HG02610 (cell line): ENCODE results near the gene TRIM36.
A peak's percentile ranks its signal among the peaks of the same experiment; 100 is the strongest.

ENCODE experiments used
- ATAC-seq: cut with Tn5 transposase; IDR thresholded peaks from one replicate; pipeline ENCODE4 v1.9.1; 2021; ENCODE audit warnings: mild to moderate bottlenecking, moderate library complexity; ENCODE audit not compliant: unreplicated experiment

Gene TRIM36

GRCh38 chr5:115169487-115170133 is at the start of gene TRIM36:
Gene TRIM36 (minus strand): TSS chr5:115169908. CDS start chr5:115169634, 274 bp downstream.
- peak; percentile 99 for ATAC-seq

DNA sequence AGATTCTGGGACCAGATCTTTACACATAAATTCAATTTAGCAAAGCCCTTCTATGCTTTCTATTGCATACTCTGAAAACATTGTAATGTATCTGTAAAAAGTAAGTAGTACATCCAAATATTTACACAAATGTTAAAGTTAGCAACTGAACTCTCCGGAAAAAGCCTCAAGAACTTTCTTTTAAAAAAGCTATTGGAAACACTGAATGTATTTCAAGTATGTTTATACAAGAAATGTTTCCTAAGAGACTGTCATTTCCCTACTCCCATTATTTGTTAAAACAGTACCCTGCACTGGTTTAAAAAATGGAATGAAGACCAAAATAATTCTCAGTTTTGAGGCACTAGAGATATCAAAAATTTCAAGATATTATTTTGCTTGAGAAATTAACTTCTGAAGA is 44.8 kb upstream of the TRIM36 start:
- no peak for ATAC-seq

DNA sequence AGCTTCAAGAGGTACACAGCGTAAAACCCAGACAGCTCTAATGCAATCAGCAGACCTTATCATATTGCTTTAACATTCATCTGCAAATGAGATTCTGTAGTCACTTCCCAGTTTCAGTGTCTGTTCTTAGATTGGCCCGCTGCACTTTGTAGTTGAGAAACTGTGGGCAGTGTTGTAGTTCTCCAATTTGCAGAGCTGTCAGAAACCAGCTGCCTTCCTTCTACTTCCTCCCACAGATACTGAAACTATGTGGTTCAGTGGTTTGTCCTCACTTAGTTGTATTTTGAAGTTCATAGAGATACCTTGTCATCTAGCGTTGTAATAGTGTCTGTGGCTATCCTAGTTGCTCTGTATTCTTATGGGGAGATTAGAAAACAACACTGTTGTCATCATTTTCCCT is 39.6 kb upstream of the TRIM36 start:
- ATAC-seq = peak; percentile 99

DNA sequence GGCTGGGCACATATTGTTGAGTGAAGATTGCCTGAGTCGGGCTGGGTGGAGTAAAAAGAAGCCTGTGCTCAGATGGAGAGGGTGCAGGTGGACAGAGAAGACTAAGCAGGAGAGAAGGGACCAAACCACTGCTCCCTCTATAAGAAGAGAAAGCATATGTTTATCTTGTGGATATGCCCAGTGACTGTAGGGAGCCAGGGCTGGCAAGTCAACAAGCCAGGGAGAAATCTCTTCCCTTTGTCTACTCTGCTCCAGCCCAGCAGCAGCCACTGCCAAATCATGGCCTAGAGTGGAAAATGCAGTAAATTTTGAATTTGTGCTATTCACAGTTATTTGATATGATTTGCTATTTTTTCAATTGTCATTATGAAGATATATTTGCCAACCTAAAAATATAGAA is 33.2 kb upstream of the TRIM36 start:
- ATAC-seq = no peak

- ATAC-seq = no peak
Measured at GRCh38 chr5:115196161-115196560, 26.5 kb upstream of the TRIM36 start.

DNA sequence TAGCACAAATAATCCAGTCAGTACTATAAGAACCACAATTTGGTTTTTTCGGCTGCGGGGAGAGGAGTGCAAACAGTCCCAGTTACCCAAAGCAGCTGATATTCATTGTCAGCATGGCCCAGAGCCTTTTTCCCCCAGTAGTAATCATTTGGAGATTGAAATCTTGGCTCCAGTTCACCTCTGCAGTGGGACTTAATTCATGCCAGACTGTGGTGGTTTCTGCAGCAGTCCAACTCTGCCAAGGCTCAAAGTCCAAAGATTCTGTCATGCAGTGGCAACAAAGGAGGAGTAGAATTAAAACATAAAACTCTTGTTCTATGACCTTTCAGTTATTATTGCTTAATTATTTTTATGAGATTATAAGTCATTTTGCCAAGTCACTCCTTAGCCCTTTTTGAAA is 25.0 kb upstream of the TRIM36 start:
- ATAC-seq = no peak

GRCh38 chr5:115193295-115193694 is 23.6 kb upstream of the TRIM36 start:
- ATAC-seq = no peak

DNA sequence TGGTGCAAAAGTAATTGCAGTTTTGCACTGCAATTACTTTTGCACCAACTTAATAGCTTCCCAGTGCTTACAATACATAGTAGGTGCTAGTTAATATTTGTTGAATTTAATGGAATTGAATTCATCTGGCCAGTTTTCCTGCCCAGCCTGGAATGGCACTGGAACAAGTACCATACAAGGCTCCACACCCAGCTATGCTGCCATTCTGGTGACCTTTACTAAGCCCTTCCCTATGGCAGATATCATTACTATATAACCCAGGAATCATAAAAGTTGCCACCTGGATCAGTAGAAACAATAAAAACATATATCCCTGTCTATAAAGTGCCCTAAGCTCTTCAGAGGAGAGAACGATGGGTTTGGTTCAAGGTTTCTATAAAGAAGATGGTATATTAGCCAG is 22.4 kb upstream of the TRIM36 start:
- no peak for ATAC-seq

- ATAC-seq = no peak
Measured at GRCh38 chr5:115191474-115192031, 21.8 kb upstream of the TRIM36 start.

GRCh38 chr5:115190388-115190787 is 20.7 kb upstream of the TRIM36 start:
- ATAC-seq = no peak

- no peak for ATAC-seq
Measured at GRCh38 chr5:115189866-115190265, 20.2 kb upstream of the TRIM36 start.

GRCh38 chr5:115186794-115187193 is 17.1 kb upstream of the TRIM36 start:
- no peak for ATAC-seq

DNA sequence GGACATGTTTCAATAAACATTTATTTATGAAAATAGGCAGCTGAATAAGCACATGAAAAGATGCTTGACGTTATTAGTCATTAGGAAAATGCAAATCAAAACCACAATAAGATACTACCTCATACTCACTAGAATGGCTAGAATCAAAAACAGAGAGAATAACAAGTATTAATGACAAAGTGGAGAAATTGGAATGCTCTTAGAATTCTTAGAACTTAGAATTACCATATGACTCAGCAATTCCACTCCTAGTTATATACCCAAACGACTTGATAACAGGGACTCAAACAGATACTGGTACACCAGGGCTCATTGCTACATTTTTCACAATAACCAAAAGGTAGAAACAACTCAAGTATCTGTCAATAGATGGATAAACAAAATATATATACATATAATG is 15.1 kb upstream of the TRIM36 start:
- no peak for ATAC-seq

GRCh38 chr5:115181757-115182156 is 12.0 kb upstream of the TRIM36 start:
- no peak for ATAC-seq

DNA sequence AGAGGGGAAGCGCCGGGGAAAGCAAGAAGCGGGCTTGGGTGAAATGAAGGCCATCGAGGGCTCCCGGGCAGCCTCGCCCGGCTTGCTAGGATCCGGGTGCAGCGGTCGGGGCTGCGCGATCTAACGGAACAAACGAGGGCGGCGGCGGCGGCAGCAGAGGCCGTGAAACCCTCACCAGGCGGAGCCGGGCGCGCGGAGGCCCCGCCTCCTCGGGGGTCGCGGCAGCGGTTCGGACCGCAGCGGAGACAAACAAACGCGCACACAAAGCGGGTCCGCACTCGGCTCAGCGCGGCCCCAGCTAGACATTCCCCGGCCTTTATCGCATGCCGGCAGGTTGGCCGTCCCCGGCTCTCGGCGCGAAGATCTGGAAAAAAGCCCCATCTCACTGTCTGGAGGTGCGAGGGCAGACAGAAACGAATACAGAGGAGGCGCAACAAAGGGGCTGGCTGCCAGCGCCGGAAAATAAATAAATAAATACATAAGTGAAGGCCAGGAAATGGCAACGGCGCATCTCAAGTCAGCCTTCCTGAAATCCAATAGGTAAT is 10.5 kb upstream of the TRIM36 start:
- ATAC-seq = peak; percentile 51

DNA sequence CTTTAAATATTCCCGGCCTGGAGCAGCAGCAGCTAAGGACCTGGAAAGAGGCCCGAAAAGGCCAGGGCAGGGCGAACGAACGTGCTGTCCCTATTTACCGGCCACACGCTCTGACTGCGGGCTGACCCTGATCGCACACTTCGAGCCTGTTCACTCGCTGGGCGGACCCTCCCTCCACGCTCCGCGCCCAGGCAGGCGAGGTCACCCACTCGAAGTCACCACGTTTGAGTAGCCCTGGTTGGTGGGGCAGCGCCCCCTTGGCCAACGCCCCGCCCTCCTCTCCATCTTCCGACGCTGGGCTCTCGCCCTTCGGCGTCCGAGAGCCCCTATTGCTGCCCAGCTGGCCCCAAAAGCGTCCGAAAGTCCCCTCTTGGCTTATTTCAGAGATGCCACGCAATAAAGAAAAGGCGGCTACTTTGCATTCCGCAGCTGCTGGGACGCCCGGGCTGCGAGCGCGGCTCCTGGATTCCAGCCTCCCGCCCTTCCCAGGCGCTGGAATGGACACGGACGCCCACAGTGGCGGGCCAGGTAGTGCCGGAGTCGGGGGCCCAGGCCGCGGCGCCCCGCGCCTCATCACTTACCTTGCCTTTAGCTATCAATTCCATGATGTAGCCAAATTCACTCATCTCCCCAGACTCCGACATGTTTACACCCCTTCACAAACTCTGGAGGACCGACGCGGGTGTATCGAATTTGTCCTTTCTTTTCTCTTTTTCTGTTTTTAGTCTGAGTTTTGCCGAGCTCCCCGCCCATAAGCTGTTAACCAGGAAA is 9.9 kb upstream of the TRIM36 start:
- peak; percentile 30 for ATAC-seq

DNA sequence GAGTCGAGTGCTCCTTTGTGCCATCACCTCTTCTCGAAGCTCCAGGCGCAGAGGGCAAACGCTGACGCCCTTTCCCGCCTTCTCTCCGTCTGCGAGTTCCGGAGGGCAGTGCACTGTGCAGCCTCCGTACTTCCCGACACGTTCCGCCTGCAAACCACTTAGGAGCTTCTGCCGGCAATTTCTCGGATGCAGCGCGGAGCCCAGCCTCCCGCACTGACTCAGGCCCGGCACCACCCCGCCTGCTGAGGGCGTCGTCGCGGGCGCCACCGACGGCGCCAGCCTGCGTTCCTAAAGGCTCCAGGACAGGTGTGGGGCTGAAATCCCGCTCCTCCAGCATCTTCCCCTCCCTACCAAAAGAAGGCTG is 9.3 kb upstream of the TRIM36 start:
- ATAC-seq = no peak

DNA sequence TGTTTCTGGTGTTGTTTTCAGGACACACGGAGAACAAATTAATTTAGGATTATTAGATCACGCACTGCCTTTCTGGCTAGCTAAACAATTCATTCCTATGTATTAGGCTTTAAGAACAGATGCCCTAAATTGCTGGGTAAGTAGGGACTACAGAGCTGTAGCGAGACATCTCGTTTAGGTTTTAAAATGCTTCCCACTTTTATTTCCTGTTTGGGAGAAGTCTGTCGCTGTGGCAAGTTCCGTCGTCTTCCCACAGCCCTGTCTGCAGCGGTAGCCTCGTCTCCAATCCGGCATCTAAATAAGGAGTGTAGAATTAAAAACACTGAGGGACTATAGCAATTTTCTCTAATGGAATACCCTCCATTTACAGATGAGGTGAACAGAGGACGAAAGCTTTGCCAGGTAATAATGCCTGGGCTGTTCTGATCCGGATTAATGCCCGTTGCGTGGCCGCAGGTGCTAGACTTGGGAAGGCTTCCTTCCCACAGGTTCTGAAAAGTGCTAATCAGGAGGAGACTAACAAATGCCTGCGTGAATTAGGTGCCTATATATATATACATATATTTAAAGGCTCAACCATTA is 1.3 kb upstream of the TRIM36 start:
- no peak for ATAC-seq

DNA sequence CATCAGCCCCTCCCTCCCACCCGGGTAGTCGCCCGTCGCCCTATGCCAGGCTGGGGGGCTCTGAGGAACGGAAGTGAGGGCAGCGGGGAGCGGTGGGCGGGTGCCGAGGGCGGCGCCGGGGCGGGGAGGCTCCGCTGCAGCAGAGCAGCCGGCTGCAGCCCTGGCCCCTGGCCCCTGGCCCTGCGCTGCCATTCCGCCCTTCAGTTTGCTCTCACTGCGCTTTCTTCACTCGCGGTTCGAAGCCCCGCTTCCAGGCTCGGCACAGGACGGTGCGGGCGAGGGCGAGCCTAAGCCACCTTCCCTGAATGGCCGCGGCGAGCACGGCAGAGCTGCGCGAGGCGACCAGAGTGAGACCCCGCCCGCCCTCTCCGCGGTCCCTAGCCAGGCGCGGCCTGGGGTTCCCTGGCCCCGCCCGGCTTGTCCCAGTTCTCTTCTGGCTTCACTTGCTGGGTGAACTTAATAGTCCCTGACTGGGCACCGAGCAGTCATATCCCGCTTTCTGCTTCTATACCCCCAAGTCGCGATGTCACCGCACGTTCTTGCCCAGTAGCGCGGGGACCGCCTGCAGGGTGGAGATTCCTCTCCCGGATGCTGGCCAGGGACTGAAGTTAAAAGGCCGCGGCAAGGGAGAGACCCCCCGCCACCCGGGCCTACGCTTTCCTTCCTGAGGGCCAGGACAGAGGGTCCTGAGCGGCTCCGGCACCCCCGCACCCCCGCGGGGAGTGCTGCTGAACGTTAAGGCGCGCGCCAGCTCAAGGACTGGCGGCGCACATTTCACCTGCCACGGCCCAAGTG is 623 bp upstream of the TRIM36 start:
- ATAC-seq = peak; percentile 43

- ATAC-seq = no peak
Measured at GRCh38 chr5:115168829-115169486, 750 bp downstream of the TRIM36 start.
